SKM-1 treated with dmso at 0.1 percent for 144 hours (cell line): ENCODE measurements around the gene KCNJ14.

Experiments used
- DNase-seq: peaks from one replicate; lab custom pipeline; 2025; ENCODE audit not compliant: unreplicated experiment; lab: John Stamatoyannopoulos, UW

KCNJ14 gene

GRCh38 chr19:48455171-48455907 is at the start of gene KCNJ14:
KCNJ14 (plus strand) TSS chr19:48455574; CDS start chr19:48461725, 6,151 bp downstream.
- no peak for DNase-seq

GRCh38 chr19:48405850-48406249 is 49.5 kb upstream of the KCNJ14 start:
- no peak for DNase-seq

- DNase-seq = no peak
These were observed 41.3 kb upstream of the KCNJ14 start for GRCh38 chr19:48413879-48414587.

- peak; percentile 15 for DNase-seq
These were observed 40.0 kb upstream of the KCNJ14 start for GRCh38 chr19:48415395-48415794.

- DNase-seq = no peak
These were observed 39.6 kb upstream of the KCNJ14 start for GRCh38 chr19:48415806-48416221.

- no peak for DNase-seq
These were observed 38.0 kb upstream of the KCNJ14 start for GRCh38 chr19:48417421-48417820.

GRCh38 chr19:48418317-48419064 is 36.9 kb upstream of the KCNJ14 start:
- no peak for DNase-seq

GRCh38 chr19:48419158-48419920 is 36.0 kb upstream of the KCNJ14 start:
- DNase-seq = peak; percentile 10

GRCh38 chr19:48421548-48421947 is 33.8 kb upstream of the KCNJ14 start:
- DNase-seq = no peak

GRCh38 chr19:48424694-48425219 is 30.6 kb upstream of the KCNJ14 start:
- peak; percentile 1 for DNase-seq

- no peak for DNase-seq
These were observed 26.7 kb upstream of the KCNJ14 start for GRCh38 chr19:48428670-48429069.

- DNase-seq = no peak
These were observed 22.0 kb upstream of the KCNJ14 start for GRCh38 chr19:48433337-48433736.

GRCh38 chr19:48436586-48436985 is 18.8 kb upstream of the KCNJ14 start:
- DNase-seq = no peak

GRCh38 chr19:48441360-48442050 is 13.9 kb upstream of the KCNJ14 start:
- no peak for DNase-seq

GRCh38 chr19:48442116-48443035 is 13.0 kb upstream of the KCNJ14 start:
- no peak for DNase-seq

GRCh38 chr19:48443256-48443655 is 12.1 kb upstream of the KCNJ14 start:
- no peak for DNase-seq

GRCh38 chr19:48443731-48444128 is 11.6 kb upstream of the KCNJ14 start:
- no peak for DNase-seq

GRCh38 chr19:48444129-48444935 is 11.0 kb upstream of the KCNJ14 start:
- no peak for DNase-seq

- no peak for DNase-seq
These were observed 10.5 kb upstream of the KCNJ14 start for GRCh38 chr19:48444936-48445200.
